Esophagus squamous epithelium (tissue), 5 donors: ENCODE data around the gene ALX4. TPM values are rescaled to one million over a fixed set of nuclear protein-coding genes. Genes with fewer than 3 reads are reported as not detected.

Experiments
- DNase-seq: peaks from one replicate; lab custom pipeline; 2025; lab: John Stamatoyannopoulos, UW
- H3K27ac ChIP-seq, 4 donors: fragments of 200-600 bp; sonication (generic); one replicate each; pipeline ENCODE4 v1.5.1; 2016 to 2019; ENCODE audit warnings: mild to moderate bottlenecking in 1 of 4
- H3K27me3 ChIP-seq, 4 donors: fragments of 200-600 bp; sonication (generic); 1 replicate in 3 of 4; 2 replicates in 1 of 4; pipeline versions ENCODE4 v1.5.1 to v1.6.0; 2017 to 2021; ENCODE audit warnings: antibody characterized with exemption in 1 of 4
- H3K36me3 ChIP-seq, 3 donors: fragments of 200-600 bp; sonication (generic); one replicate each; pipeline ENCODE4 v1.5.1; 2016 to 2019
- H3K4me1 ChIP-seq, 3 donors: fragments of 200-600 bp; sonication (generic); one replicate each; pipeline ENCODE4 v1.5.1; 2017 to 2019
- H3K4me3 ChIP-seq, 4 donors: fragments of 200-600 bp; sonication (generic); 1 replicate in 3 of 4; 2 replicates in 1 of 4; pipeline ENCODE4 v1.5.1; 2016 to 2019; ENCODE audit warnings: mild to moderate bottlenecking in 2 of 4, moderate library complexity in 1 of 4
- H3K9me3 ChIP-seq, 3 donors: fragments of 200-600 bp; sonication (generic); one replicate each; pipeline ENCODE4 v1.5.1; 2016 to 2019
- POLR2A ChIP-seq, 4 donors: fragments of 450-650 bp; IDR thresholded peaks; one replicate each; pipeline ENCODE4 v1.6.1; 2017; ENCODE audit warnings: antibody characterized with exemption in 4 of 4, mild to moderate bottlenecking in 4 of 4, moderate library complexity in 3 of 4
- WGBS, 2 donors: methylation state at CpG; one replicate each; pipeline ENCODE4 v1.1.5; 2018; 5-methylcytosine and 5-hydroxymethylcytosine counted together
- intact Hi-C: fragments of 100-400 bp; cut with DNase I; formaldehyde crosslinking; loops from one replicate; pipeline ENCODE4 v1.15.0; 2022
- total RNA-seq, 4 donors: library from RNA; depleted of rRNA; stranded (reverse); fragments of >200 nt; gene quantifications; one replicate each; pipeline ENCODE4 v1.1.0, GENCODE V29; 2016
- TF ChIP-seq, protein P1 (sequence below), 6 experiments: fragments of 450-650 bp in 4 of 6; fragments of 200-600 bp in 2 of 6; sonication (generic) in 2 of 6; IDR thresholded peaks; one replicate each; pipeline ENCODE4 v1.5.1; 2016 to 2019; ENCODE audit warnings: antibody characterized with exemption in 6 of 6, mild to moderate bottlenecking in 4 of 6, moderate library complexity in 4 of 6
- donor health status: DM: yes; HTN: yes; CAD: no.

ALX4 gene
- total RNA-seq, 4 donors from 2014 or later = not detected

DNA sequence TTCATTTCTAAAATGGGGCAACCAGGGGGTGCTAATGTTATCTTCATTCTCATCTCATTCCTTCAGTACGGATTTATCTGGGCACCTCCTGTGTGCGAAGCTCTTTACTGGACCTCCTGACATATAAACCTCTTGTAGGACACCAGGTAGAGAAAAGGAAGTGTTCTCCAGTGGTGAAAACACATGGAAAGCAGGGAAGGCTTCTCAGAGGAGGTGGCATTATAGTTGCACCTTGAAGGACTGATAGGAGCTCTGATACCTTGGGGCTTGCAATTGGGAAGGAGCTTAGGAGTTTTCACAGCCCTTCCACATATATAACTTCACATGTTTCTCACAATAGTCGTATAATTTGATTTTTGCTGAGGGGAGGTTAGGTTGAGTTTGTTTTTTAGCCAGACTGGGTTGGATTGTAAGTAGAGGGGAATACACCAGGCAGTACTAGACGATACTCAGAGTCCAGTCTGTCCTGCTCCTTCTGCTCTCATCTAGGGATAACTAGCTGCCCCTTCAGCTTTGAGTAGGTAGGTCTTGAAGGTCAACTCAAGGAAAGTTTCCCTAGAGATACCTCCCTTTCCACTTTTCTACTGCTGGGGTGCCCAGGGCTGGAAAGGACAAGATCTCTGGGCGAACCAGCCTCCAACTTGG, 34.0 kb upstream of the ALX4 start:
- intact Hi-C loops = no loop called here
- WGBS, 2 donors = 64 to 74% methylated on average over 4 of the region's 5 CpGs

DNA sequence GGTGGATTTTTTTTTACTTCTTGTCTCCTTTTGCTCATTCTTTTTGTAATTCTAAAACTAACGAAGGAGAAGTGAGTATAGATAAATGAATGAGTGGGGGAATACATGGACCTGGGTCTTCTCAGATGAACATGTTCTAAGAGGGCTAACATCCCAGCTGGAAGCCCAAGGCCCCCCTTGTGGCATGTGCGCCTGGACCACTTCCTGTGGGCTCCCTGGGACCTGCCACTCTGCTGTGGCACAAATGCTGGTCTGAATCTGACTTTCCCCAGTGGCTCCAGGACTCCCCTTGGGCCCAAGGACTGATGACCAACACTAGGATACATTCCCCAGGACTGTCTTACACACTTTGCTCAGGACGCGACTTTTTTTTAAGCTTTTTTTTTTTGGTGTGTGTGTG, 32.7 kb upstream of the ALX4 start:
- no peak for TF ChIP-seq POLR2A (IDR thresholded peaks at IDR 0.05)
- TF ChIP-seq, protein P1, sequence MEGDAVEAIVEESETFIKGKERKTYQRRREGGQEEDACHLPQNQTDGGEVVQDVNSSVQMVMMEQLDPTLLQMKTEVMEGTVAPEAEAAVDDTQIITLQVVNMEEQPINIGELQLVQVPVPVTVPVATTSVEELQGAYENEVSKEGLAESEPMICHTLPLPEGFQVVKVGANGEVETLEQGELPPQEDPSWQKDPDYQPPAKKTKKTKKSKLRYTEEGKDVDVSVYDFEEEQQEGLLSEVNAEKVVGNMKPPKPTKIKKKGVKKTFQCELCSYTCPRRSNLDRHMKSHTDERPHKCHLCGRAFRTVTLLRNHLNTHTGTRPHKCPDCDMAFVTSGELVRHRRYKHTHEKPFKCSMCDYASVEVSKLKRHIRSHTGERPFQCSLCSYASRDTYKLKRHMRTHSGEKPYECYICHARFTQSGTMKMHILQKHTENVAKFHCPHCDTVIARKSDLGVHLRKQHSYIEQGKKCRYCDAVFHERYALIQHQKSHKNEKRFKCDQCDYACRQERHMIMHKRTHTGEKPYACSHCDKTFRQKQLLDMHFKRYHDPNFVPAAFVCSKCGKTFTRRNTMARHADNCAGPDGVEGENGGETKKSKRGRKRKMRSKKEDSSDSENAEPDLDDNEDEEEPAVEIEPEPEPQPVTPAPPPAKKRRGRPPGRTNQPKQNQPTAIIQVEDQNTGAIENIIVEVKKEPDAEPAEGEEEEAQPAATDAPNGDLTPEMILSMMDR (IDR thresholded peaks at IDR 0.05) = no peak
- Histone ChIP-seq H3K27me3 (peaks cover 0 to 61% (median 0%) of the 10 kb centered on the region in 4 donors), H3K27ac (no peak overlapping the region), H3K4me3 (no peak overlapping the region), H3K4me1 (no peaks in the 10 kb centered on the region), H3K9me3 (no peaks in the 10 kb centered on the region), H3K36me3 (no peaks in the 10 kb centered on the region)
- DNase-seq = no peak
- intact Hi-C loops = no loop called here
- 75 to 76% methylated on average over 3 to 4 of the region's 4 CpGs for WGBS, 2 donors

More for the DNA sequence above, 34.0 kb upstream of the ALX4 start:
- Histone ChIP-seq H3K4me3 (no peak overlapping the region), H3K36me3 (no peaks in the 10 kb centered on the region), H3K27ac (no peak overlapping the region), H3K27me3 (peaks cover 0 to 61% (median 0%) of the 10 kb centered on the region in 4 donors), H3K4me1 (no peaks in the 10 kb centered on the region), H3K9me3 (no peaks in the 10 kb centered on the region)
- no peak for DNase-seq
- TF ChIP-seq, protein P1 (IDR thresholded peaks at IDR 0.05) = no peak
- TF ChIP-seq POLR2A (IDR thresholded peaks at IDR 0.05) = no peak

DNA sequence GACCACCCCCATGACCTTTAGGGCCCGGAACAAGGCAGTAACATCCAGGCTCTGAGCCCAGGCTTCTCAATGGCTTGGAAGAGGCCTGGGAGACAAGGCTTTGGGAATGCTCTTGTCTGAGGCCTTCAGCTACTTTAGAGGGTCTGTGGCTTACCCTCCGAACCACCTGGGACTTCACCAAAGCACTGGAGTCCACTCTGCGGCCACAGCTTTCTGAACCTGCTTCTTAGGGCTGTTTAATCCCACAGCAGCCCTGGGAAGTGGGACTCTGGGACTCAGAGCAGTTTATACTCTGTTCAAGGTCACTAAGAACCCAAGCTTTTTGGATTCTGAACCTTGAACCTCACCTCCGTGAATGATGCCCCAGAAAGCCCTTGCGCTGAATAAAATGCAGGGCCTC, 30.7 kb upstream of the ALX4 start:
- Histone ChIP-seq H3K4me3 (no peak overlapping the region), H3K9me3 (no peaks in the 10 kb centered on the region), H3K36me3 (no peaks in the 10 kb centered on the region), H3K27ac (no peak overlapping the region), H3K27me3 (peaks cover 0 to 67% (median 7%) of the 10 kb centered on the region in 4 donors), H3K4me1 (no peaks in the 10 kb centered on the region)
- TF ChIP-seq, protein P1 (IDR thresholded peaks at IDR 0.05) = no peak
- no peak for TF ChIP-seq POLR2A (IDR thresholded peaks at IDR 0.05)
- intact Hi-C loops = no loop called here
- 84 to 96% methylated on average over 4 to 5 of the region's 5 CpGs for WGBS, 2 donors
- DNase-seq = no peak

DNA sequence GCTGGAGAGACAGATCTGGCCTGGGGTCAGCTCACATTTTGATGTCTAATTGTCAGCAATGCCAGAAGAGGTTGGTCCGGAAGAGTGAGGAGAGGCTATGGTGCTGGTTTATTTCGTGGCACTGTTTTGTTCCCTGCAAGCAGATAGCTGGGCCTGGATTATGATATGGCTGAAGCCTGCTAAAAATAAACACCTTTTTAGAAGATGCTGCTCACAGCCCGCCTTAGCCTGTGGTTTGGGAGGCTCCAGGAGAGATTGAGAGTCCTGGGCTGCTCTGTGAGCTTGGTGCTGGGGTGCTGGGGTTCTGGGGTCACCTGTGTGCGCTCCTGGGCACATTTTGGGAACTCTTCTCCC, 29.6 kb upstream of the ALX4 start:
- no peak for DNase-seq
- H3K36me3 ChIP-seq = no peaks in the 10 kb centered on the region
- peaks cover 0 to 78% (median 8%) of the 10 kb centered on the region in 4 donors for H3K27me3 ChIP-seq
- no peaks in the 10 kb centered on the region for H3K9me3 ChIP-seq
- no peak overlapping the region for H3K4me3 ChIP-seq
- WGBS, 2 donors = 82% methylated on average over 4 of the region's 4 CpGs
- intact Hi-C loops = no loop called here
- H3K4me1 ChIP-seq = no peaks in the 10 kb centered on the region
- H3K27ac ChIP-seq = no peak overlapping the region
- TF ChIP-seq, protein P1 (IDR thresholded peaks at IDR 0.05) = no peak
- no peak for TF ChIP-seq POLR2A (IDR thresholded peaks at IDR 0.05)

DNA sequence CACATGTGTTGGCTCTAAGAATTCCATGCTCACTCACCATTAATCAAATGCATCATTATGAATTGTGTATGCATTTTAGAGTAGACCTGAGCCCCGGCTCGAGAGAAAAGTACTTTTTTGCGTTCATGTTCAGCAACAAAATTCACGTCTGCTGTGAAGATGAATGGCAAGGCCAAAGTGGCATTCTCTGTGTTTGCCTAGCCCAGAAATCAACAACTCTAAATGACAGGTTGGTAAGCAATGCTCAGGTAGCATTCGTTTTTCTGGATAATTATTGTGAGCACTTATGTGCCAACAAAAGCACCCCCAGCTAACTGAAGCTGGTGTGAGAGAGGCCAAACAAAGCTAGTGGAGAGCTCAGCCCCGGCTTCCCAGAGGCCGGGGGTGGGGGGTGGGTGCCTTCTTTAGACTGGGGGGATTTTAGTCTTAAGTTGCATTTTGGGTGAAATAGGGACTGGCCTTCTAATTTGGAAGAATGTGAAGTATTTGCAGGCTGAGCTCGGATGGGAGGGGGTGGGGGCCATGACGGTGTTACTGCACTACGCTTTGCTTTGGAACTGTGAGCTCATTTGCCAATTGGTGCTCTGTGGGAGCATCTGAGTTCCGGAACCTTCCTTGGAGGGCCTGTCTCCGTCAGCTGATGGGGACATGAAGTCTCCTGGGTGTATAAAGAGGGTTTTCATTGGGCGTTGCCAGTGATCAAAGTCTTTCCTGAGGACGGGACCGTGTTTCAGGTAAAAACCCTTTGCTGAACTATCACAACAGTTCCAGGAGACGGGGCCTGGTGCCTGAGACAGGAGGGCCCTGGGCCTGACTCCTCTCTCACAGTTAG, 29.0 kb upstream of the ALX4 start:
- no peaks in the 10 kb centered on the region for H3K9me3 ChIP-seq
- DNase-seq = no peak
- no peak overlapping the region for H3K4me3 ChIP-seq
- TF ChIP-seq, protein P1 (IDR thresholded peaks at IDR 0.05) = no peak
- no peak for TF ChIP-seq POLR2A (IDR thresholded peaks at IDR 0.05)
- no peaks in the 10 kb centered on the region for H3K36me3 ChIP-seq
- 60 to 68% methylated on average over 14 to 15 of the region's 16 CpGs for WGBS, 2 donors
- intact Hi-C loops = no loop called here
- no peak overlapping the region for H3K27ac ChIP-seq
- no peaks in the 10 kb centered on the region for H3K4me1 ChIP-seq
- H3K27me3 ChIP-seq = peaks cover 0 to 84% (median 11%) of the 10 kb centered on the region in 4 donors
